ENCODE measurements around the gene SIM2. TPM values are rescaled to one million over a fixed set of nuclear protein-coding genes. Genes with fewer than 3 reads are reported as not detected.
A peak's percentile ranks its signal among the peaks of the same experiment; 100 is the strongest.
"Not testable (repeated sequence)": the region's sequence is repeated elsewhere in the genome, so short reads cannot be mapped to it uniquely, and the experiment has no call there.

The SIM2 gene, protein sequence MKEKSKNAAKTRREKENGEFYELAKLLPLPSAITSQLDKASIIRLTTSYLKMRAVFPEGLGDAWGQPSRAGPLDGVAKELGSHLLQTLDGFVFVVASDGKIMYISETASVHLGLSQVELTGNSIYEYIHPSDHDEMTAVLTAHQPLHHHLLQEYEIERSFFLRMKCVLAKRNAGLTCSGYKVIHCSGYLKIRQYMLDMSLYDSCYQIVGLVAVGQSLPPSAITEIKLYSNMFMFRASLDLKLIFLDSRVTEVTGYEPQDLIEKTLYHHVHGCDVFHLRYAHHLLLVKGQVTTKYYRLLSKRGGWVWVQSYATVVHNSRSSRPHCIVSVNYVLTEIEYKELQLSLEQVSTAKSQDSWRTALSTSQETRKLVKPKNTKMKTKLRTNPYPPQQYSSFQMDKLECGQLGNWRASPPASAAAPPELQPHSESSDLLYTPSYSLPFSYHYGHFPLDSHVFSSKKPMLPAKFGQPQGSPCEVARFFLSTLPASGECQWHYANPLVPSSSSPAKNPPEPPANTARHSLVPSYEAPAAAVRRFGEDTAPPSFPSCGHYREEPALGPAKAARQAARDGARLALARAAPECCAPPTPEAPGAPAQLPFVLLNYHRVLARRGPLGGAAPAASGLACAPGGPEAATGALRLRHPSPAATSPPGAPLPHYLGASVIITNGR
- polyA plus RNA-seq (ENCODE audit: low read depth in 6 of 6), result under 1 TPM in 2 of 6 donors, not detected in 4; 0.05 to 0.08 TPM

DNA sequence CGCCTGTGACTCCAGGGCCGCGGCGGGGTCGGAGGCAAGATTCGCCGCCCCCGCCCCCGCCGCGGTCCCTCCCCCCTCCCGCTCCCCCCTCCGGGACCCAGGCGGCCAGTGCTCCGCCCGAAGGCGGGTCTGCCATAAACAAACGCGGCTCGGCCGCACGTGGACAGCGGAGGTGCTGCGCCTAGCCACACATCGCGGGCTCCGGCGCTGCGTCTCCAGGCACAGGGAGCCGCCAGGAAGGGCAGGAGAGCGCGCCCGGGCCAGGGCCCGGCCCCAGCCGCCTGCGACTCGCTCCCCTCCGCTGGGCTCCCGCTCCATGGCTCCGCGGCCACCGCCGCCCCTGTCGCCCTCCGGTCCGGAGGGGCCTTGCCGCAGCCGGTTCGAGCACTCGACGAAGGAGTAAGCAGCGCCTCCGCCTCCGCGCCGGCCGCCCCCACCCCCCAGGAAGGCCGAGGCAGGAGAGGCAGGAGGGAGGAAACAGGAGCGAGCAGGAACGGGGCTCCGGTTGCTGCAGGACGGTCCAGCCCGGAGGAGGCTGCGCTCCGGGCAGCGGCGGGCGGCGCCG is at the start of gene SIM2:
SIM2 (plus strand) TSS at position 135 of the 565 bp plus-strand sequence. CDS start 632 bp downstream, outside the sequence.
- no peak for DNase-seq
- Mint-ChIP-seq H3K27me3 (peaks cover 48 to 89% (median 59%) of the 10 kb centered on the region in 3 donors), H3K4me3 (peak within 1 kb of the TSS in 6 of 8 donors; percentile 70 to 91 (median 78))

DNA sequence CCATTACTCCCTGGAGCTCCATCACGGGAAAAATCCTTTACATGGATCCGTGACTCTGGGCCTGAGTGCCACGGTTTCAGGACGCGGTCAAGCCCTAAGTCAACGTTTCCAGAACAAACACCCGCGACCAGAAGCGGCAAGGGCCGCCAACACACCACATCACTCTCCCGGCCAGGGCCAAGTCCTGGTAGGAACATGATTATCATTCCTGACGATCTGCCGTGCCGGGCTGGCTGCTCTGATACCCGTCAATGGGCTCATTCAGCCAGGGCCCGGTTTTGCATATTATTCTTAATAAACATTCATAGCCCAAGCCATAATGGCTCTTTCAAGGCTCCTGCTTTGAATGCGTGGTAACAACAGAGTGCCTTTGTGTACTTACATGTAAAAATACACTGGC is 44.6 kb upstream of the SIM2 start:
- H3K4me3 Mint-ChIP-seq, result no peak overlapping the region

More for the DNA sequence above, at the start of gene SIM2:
- H3K9me3 Mint-ChIP-seq, result peaks cover 0 to 3% (median 0%) of the 10 kb centered on the region in 7 donors
- H3K27ac Mint-ChIP-seq, result peak within 1 kb of the TSS in 1 of 6 donors; percentile 88
- H3K4me1 Mint-ChIP-seq, result peaks cover 7 to 25% (median 20%) of the 10 kb centered on the region in 3 donors
- peaks cover 0 to under 1% of the 10 kb centered on the region in 2 donors for H3K36me3 Mint-ChIP-seq
- no peak for ATAC-seq (ENCODE audit: low read depth in 2 of 2)

DNA sequence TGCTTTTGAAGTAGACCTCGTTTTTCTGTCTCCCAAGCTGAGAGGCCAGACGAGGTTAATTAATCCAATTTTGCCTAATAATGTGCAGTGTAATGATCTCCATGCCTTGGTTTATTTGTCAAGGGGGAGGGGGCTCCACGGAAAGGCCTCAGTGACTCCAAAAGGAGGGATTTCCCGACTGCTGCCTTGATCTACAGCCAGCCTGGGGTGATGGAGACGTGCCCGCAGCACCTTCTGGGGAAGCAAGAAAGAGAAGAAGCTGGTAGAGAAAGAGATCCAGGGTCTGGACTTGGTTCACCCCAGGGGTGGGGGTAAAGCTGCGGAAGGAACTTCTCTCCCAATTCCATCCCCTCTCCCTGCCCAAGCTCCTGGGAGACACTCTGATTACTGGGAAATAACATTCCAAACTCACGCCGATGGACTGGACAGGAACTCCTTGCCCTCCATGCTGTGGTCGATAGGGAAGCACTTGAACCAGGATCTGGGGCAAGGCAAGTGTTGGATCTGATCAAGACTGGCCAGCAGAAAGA is 44.1 kb upstream of the SIM2 start:
- H3K9me3 Mint-ChIP-seq, result peaks cover 2 to 13% (median 7%) of the 10 kb centered on the region in 7 donors
- H3K27ac Mint-ChIP-seq, result no peak overlapping the region
- H3K4me3 Mint-ChIP-seq, result no peak overlapping the region
- no peak for ATAC-seq (ENCODE audit: low read depth in 2 of 2)
- DNase-seq, result no peak
- H3K27me3 Mint-ChIP-seq, result peaks cover 0 to 38% (median 29%) of the 10 kb centered on the region in 3 donors
- H3K4me1 Mint-ChIP-seq, result no peaks in the 10 kb centered on the region
- no peaks in the 10 kb centered on the region for H3K36me3 Mint-ChIP-seq

More for the DNA sequence above, 44.6 kb upstream of the SIM2 start:
- Mint-ChIP-seq H3K4me1 (no peaks in the 10 kb centered on the region), H3K27me3 (peaks cover 0 to 38% (median 24%) of the 10 kb centered on the region in 3 donors), H3K27ac (no peak overlapping the region), H3K36me3 (no peaks in the 10 kb centered on the region), H3K9me3 (peaks cover 2 to 13% (median 7%) of the 10 kb centered on the region in 7 donors)
- DNase-seq (no peak), ATAC-seq (ENCODE audit: low read depth in 2 of 2) (no peak)

DNA sequence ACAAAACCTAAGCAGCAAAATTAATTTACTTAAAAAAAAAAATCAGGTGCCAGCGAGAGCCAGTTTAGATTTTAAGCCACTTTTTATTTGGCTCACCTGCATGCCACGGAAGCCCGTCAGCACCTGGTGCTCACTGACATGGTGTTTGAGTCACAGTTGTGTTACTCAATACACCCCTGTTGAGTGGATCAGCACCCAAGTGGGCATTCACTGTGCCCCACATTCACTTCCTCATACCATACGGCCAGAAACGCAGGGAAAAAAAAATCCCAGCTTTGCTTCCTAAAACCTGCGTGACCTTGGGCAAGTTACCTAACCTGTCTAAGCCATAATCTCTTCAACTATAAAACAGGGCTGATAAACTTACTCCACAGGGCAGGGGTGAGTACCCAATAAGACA is 42.8 kb upstream of the SIM2 start:
- Mint-ChIP-seq H3K27me3 (peaks cover 11 to 42% (median 38%) of the 10 kb centered on the region in 3 donors), H3K4me1 (no peaks in the 10 kb centered on the region), H3K27ac (no peak overlapping the region), H3K9me3 (peaks cover 2 to 10% (median 8%) of the 10 kb centered on the region in 7 donors), H3K4me3 (no peak overlapping the region), H3K36me3 (no peaks in the 10 kb centered on the region)
- DNase-seq (no peak), ATAC-seq (ENCODE audit: low read depth in 2 of 2) (no peak)

DNA sequence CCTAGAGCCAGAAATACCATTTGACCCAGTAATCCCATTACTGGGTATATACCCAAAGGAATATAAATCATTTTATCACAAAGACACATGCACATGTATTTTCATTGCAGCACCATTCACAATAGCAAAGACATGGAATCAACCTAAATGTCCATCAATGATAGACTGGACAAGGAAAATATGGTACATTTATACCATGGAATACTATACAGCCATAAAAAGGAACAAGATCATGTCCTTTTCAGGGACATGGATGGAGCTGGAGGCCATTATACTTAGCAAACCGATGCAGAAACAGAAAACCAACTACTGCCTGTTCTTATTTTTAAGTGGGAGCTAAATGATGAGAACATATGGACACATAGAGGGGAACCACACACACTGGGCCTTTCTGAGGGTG is 41.6 kb upstream of the SIM2 start:
- H3K36me3 Mint-ChIP-seq, H3K4me3 Mint-ChIP-seq: not testable (repeated sequence)
- peaks cover 2 to 10% (median 4%) of the 10 kb centered on the region in 7 donors for H3K9me3 Mint-ChIP-seq

DNA sequence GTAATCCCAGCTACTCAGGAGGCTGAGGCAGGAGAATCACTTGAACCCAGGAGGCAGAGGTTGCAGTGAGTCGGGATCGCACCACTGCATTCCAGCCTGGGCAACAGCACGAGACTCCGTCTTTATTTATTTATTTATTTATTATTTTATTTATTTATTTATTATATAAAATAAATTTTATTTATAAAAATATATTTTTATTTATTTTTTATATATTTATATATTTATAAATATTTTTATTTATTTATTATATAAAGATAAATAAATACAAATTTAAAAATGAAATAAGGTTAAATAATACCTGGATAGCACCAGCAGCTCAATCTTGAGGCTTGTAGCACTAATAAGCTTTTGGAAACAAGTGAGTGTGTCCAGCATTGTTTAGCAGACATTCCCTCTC is 40.9 kb upstream of the SIM2 start:
- H3K9me3 Mint-ChIP-seq, result peaks cover 0 to 8% (median 4%) of the 10 kb centered on the region in 7 donors
- H3K36me3 Mint-ChIP-seq, result no peaks in the 10 kb centered on the region
- H3K27ac Mint-ChIP-seq, result no peak overlapping the region
- no peaks in the 10 kb centered on the region for H3K4me1 Mint-ChIP-seq
- DNase-seq, result no peak
- peaks cover 14 to 42% (median 38%) of the 10 kb centered on the region in 3 donors for H3K27me3 Mint-ChIP-seq
- no peak overlapping the region for H3K4me3 Mint-ChIP-seq
- no peak for ATAC-seq (ENCODE audit: low read depth in 2 of 2)

More for the DNA sequence above, 41.6 kb upstream of the SIM2 start:
- not testable (repeated sequence) for H3K27ac Mint-ChIP-seq; DNase-seq; ATAC-seq (ENCODE audit: low read depth in 2 of 2); H3K4me1 Mint-ChIP-seq
- peaks cover 14 to 46% (median 38%) of the 10 kb centered on the region in 3 donors for H3K27me3 Mint-ChIP-seq

DNA sequence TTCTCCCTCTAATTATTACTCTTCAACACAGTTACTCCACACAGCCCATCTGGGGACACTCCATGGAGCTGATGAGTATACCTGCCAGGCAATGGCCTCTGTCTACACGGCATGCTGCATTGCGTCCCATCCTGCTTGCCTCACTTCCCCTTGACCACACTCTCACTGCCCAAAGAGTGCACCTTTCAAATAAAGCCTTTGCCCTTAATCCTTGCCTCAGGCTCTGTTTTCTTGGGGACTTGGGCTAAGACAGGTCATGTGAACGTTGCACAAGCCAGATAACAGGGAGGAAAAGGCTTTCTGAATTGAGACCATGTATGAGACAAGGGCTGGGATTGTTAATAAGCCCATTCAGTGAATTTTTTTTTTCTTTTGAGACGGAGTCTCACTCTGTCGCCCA is 40.0 kb upstream of the SIM2 start:
- ATAC-seq (ENCODE audit: low read depth in 2 of 2) (no peak), DNase-seq (no peak)
- Mint-ChIP-seq H3K27me3 (peaks cover 14 to 44% (median 33%) of the 10 kb centered on the region in 3 donors), H3K36me3 (no peaks in the 10 kb centered on the region), H3K4me3 (no peak overlapping the region), H3K9me3 (peaks cover 0 to 8% (median 4%) of the 10 kb centered on the region in 7 donors), H3K4me1 (peaks cover 0 to under 1% (median 0%) of the 10 kb centered on the region in 3 donors), H3K27ac (no peak overlapping the region)

DNA sequence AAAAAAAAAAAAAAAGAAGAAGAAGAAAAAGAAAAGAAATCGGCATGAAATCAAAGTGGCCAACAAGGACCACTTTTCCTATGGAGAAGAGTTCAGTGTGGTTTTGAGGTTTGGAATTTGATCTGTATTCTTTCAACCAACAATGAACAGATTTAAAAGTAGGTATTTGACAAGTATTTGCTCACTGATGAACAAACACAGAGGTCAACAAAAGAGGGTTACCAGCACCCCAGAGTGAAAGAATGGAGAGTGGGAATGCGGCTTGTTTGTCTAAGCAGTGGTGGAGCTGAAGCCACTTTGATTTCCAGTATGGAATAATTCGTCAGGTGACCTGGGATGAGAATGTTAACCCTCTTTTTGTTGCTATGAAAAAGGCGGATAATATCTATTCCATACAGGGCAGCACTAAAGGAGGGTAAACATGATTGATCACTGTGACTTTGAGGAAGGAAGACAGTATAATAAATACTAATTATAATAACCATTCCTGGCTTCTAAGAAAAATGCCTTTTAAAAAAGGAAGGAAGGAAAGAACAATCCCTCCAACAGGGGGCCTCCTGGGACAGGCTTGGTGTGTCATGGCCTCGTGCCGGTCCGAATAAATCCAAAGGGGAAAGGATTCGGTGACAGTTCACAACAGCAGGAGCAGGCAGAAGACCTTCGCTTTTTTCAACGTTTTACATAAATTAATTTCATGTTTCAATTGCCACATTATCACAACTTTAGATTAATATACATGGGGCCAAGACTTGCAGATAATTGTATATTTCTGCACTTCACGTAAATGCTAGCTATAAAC is 37.2 kb upstream of the SIM2 start:
- no peak for DNase-seq
- H3K9me3 Mint-ChIP-seq, result peaks cover 0 to 8% (median 0%) of the 10 kb centered on the region in 7 donors
- H3K36me3 Mint-ChIP-seq, result no peaks in the 10 kb centered on the region
- no peak for ATAC-seq (ENCODE audit: low read depth in 2 of 2)
- peaks cover 19 to 61% (median 31%) of the 10 kb centered on the region in 3 donors for H3K27me3 Mint-ChIP-seq
- H3K4me3 Mint-ChIP-seq, result no peak overlapping the region
- H3K4me1 Mint-ChIP-seq, result peaks cover 0 to 1% (median 0%) of the 10 kb centered on the region in 3 donors
- H3K27ac Mint-ChIP-seq, result no peak overlapping the region

DNA sequence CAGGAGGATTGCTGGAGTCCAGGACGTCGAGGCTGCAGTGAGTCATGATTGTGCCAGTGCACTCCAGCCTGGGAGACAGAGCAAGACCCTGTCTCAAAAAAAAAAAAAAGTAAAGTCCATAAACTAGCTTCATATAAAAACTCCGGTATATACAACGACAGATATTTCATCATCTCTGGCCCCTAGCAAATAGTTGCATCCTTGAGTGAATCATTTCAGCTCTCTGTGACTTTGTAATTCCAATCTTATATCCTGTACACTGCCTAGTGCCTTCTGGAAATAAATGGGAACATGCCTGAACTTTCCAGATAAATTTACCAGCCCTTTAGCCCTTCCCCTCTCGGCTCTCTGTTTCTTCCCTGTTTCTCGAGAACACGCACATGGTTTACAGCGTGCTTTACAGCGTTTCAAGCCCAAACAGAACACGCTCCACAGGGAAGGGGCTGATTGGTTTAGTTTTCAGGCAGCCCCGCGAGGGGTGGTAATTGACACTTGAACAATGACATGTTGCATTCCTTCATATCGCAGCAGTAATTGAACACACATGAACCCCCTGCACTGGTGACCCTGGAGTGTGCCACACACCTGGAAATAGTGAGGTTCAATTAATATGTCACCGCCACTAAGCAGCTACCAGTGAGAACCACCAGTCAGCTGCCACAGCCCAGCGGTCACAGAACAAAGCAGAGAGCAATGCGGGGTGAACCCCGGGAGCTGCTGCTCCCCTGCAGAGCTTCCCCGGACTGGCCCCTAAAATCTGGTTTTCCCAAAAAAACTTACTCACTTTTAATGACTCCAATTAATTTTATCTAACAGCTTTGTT is 35.7 kb upstream of the SIM2 start:
- Mint-ChIP-seq H3K27me3 (peaks cover 20 to 76% (median 44%) of the 10 kb centered on the region in 3 donors), H3K4me1 (peaks cover 0 to 1% (median 0%) of the 10 kb centered on the region in 3 donors), H3K9me3 (peaks cover 0 to 4% (median 0%) of the 10 kb centered on the region in 7 donors), H3K4me3 (no peak overlapping the region), H3K36me3 (no peaks in the 10 kb centered on the region), H3K27ac (no peak overlapping the region)
- no peak for DNase-seq
- ATAC-seq (ENCODE audit: low read depth in 2 of 2), result no peak

DNA sequence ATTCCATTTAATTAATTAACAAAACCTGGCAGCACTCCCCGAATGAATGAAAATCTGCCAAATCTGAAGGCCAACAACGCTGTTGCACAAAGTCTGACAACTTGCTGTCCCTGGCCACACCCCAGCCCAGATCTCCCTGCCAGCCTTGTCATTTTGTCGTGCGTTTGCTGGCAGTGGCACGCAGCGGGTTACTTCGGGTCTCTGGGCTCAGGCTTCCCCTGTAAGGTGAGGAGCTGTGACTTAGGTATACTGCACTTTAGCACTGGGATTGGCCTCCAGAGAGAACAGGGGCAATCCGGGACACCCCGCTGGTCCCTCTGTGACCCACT is 34.3 kb upstream of the SIM2 start:
- Mint-ChIP-seq H3K4me1 (peaks cover 0 to 1% (median 0%) of the 10 kb centered on the region in 3 donors), H3K27me3 (peaks cover 32 to 76% (median 49%) of the 10 kb centered on the region in 3 donors), H3K36me3 (no peaks in the 10 kb centered on the region), H3K9me3 (peaks cover 0 to 4% (median 0%) of the 10 kb centered on the region in 7 donors), H3K4me3 (no peak overlapping the region), H3K27ac (no peak overlapping the region)
- ATAC-seq (ENCODE audit: low read depth in 2 of 2), result no peak
- DNase-seq, result no peak

DNA sequence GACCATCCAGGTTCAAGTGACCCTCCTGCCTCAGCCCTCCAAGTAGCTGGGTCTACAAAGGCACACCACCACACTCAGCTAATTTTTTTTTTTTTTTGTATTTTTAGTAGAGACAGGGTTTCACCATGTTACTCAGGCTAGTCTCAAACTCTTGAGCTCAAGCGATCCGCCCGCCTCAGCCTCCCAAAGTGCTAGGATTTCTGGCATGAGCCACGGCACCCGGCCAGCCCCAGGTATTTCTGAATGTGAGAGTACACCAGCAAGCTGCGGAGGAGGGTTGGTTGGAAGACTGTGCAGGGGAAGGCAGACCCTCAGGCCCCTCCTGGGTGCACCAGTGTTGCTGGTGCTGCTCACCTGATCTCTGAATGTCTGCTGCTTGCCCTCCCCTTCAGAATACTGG is 33.1 kb upstream of the SIM2 start:
- Mint-ChIP-seq H3K4me1 (peaks cover 0 to 1% (median 0%) of the 10 kb centered on the region in 3 donors), H3K4me3 (no peak overlapping the region), H3K27ac (no peak overlapping the region), H3K36me3 (no peaks in the 10 kb centered on the region), H3K9me3 (peaks cover 0 to under 1% (median 0%) of the 10 kb centered on the region in 7 donors), H3K27me3 (peaks cover 29 to 76% (median 43%) of the 10 kb centered on the region in 3 donors)
- ATAC-seq (ENCODE audit: low read depth in 2 of 2) (no peak), DNase-seq (no peak)

DNA sequence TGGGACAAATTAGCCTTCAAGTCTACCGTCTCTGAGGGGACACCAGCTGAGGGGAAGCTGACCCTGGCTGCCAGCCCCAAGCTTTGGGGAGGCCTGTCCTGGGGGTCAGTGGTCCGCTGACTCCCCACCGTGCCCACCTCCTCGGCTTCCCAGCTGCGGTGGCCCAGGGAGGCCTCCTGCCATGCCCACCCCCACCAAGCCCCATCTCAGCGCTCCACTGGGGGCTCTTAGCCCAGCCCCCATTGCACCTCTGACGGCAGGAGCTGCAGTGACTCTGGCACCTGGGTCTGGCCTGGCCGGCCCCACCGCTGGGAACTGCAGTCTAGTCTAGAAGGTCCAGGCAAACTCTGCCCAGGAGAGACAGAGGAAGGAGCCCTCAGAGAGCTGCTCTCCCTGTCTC is 30.2 kb upstream of the SIM2 start:
- H3K9me3 Mint-ChIP-seq, result peaks cover 0 to 4% (median 0%) of the 10 kb centered on the region in 7 donors
- DNase-seq (no peak), ATAC-seq (ENCODE audit: low read depth in 2 of 2) (no peak)
- peaks cover 0 to 1% (median 0%) of the 10 kb centered on the region in 3 donors for H3K4me1 Mint-ChIP-seq
- H3K27me3 Mint-ChIP-seq, result peaks cover 35 to 76% (median 56%) of the 10 kb centered on the region in 3 donors
- H3K36me3 Mint-ChIP-seq, result peaks cover 0 to 6% of the 10 kb centered on the region in 2 donors
- no peak overlapping the region for H3K27ac Mint-ChIP-seq
- H3K4me3 Mint-ChIP-seq, result no peak overlapping the region

Data from naive B cell (primary cell).